ENCODE measurements around the gene PDE11A. TPM values are rescaled to one million over a fixed set of nuclear protein-coding genes. Genes with fewer than 3 reads are reported as not detected.

PDE11A gene
- total and polyA plus RNA-seq, 2 of the 13 experiments (the other 11 are each of a cell fraction or from before 2014, with no cell fraction given), result 1.2 to 1.7 TPM

DNA sequence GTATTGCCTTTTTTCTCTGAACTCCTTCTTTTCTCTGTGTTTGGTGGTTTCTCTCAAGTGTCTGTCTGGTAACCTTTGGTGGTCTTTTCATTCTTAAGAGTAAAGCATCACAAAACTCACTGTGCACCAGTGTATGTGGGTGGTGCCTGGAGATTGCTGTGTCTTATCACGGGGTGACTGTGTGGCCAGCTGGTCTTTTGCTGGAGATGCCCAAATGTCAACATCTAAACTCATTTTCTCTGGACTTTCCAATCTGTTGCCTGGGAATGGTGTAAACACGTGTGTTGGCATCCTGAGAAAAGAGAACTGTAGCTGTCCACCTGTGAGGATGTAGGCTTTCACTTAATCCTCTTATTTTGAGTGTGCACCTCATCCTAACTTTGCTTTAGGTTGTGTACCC is 356.8 kb downstream of the PDE11A start:
- WGBS (ENCODE audit: low lambda C conversion rate), result 16% methylated on average over 2 of the region's 2 CpGs
- no peak for ATAC-seq
- H2AFZ ChIP-seq (ENCODE audit: low read length), result no peak overlapping the region
- no peaks in the 10 kb centered on the region for H3K79me2 ChIP-seq (ENCODE audit: insufficient read depth, low read length)
- no peak overlapping the region for H3K4me2 ChIP-seq (ENCODE audit: low read depth, low read length)
- H3K4me3 ChIP-seq (replicated peaks in 1 of 3; ENCODE audit: insufficient read depth in 1 of 3, low read depth in 2 of 3, low read length in 3 of 3), result no peak overlapping the region
- CTCF ChIA-PET (ENCODE audit: low intra/inter-chr PET ratio, low total read pairs), result no interaction called here
- no peak for FAIRE-seq
- intact Hi-C loops (cut with micrococcal nuclease; ENCODE audit: unreplicated experiment), result loop anchor here (1.0 kb wide), 1 partner anchor 22 kb away; no protein-coding TSS in a partner anchor
- no peak overlapping the region for H3K9ac ChIP-seq (ENCODE audit: insufficient read depth, low read depth, low read length)
- BruUV-seq (replicated peaks), result no TSS peak
- H3K36me3 ChIP-seq (replicated peaks in 1 of 2; ENCODE audit: control insufficient read depth in 1 of 2, insufficient read depth in 2 of 2, low read length in 2 of 2), result no peaks in the 10 kb centered on the region
- H4K20me1 ChIP-seq (ENCODE audit: insufficient read depth, low read length), result no peaks in the 10 kb centered on the region
- POLR2A ChIA-PET, result no interaction called here
- DNase-seq (ENCODE audit: low spot score), result no peak
- no peaks in the 10 kb centered on the region for H3K27me3 ChIP-seq (ENCODE audit: control insufficient read depth in 1 of 2, insufficient read depth in 2 of 2, low read length in 2 of 2)
- in situ Hi-C loops (cut with HindIII; ENCODE audit: extremely low pct_ligation_motif_present, low pct_unique_long_range_greater_than_20kb), result no loop called here
- TF ChIP-seq, protein P1, sequence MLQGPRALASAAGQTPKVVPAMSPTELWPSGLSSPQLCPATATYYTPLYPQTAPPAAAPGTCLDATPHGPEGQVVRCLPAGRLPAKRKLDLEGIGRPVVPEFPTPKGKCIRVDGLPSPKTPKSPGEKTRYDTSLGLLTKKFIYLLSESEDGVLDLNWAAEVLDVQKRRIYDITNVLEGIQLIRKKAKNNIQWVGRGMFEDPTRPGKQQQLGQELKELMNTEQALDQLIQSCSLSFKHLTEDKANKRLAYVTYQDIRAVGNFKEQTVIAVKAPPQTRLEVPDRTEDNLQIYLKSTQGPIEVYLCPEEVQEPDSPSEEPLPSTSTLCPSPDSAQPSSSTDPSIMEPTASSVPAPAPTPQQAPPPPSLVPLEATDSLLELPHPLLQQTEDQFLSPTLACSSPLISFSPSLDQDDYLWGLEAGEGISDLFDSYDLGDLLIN (CRISPR knock-in tag; IDR thresholded peaks at IDR 0.05; ENCODE audit: borderline replicate concordance), result no peak
- no peak for TF ChIP-seq HNF4G (IDR thresholded peaks at IDR 0.05; ENCODE audit: borderline replicate concordance, low read depth, low read length)
- no peak for TF ChIP-seq HNF4G (CRISPR knock-in tag; IDR thresholded peaks at IDR 0.05; ENCODE audit: borderline replicate concordance, low read depth)
- TF ChIP-seq, protein P2, sequence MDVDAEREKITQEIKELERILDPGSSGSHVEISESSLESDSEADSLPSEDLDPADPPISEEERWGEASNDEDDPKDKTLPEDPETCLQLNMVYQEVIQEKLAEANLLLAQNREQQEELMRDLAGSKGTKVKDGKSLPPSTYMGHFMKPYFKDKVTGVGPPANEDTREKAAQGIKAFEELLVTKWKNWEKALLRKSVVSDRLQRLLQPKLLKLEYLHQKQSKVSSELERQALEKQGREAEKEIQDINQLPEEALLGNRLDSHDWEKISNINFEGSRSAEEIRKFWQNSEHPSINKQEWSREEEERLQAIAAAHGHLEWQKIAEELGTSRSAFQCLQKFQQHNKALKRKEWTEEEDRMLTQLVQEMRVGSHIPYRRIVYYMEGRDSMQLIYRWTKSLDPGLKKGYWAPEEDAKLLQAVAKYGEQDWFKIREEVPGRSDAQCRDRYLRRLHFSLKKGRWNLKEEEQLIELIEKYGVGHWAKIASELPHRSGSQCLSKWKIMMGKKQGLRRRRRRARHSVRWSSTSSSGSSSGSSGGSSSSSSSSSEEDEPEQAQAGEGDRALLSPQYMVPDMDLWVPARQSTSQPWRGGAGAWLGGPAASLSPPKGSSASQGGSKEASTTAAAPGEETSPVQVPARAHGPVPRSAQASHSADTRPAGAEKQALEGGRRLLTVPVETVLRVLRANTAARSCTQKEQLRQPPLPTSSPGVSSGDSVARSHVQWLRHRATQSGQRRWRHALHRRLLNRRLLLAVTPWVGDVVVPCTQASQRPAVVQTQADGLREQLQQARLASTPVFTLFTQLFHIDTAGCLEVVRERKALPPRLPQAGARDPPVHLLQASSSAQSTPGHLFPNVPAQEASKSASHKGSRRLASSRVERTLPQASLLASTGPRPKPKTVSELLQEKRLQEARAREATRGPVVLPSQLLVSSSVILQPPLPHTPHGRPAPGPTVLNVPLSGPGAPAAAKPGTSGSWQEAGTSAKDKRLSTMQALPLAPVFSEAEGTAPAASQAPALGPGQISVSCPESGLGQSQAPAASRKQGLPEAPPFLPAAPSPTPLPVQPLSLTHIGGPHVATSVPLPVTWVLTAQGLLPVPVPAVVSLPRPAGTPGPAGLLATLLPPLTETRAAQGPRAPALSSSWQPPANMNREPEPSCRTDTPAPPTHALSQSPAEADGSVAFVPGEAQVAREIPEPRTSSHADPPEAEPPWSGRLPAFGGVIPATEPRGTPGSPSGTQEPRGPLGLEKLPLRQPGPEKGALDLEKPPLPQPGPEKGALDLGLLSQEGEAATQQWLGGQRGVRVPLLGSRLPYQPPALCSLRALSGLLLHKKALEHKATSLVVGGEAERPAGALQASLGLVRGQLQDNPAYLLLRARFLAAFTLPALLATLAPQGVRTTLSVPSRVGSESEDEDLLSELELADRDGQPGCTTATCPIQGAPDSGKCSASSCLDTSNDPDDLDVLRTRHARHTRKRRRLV (CRISPR knock-in tag; IDR thresholded peaks at IDR 0.05), result no peak
- no peak for TF ChIP-seq SNAPC2 (CRISPR knock-in tag; IDR thresholded peaks at IDR 0.05)
- no peak for TF ChIP-seq ZMAT3 (CRISPR knock-in tag; conservative IDR thresholded peaks at IDR 0.05)
- H3K4me1 ChIP-seq (ENCODE audit: insufficient read depth, low read length), result peaks cover 3% of the 10 kb centered on the region; the same call in 1 of the 2 replicates
- H3K9me3 ChIP-seq (ENCODE audit: low read length), result no peaks in the 10 kb centered on the region
- H3K27ac ChIP-seq (ENCODE audit: extremely low read length, insufficient read depth, low read length), result no peak overlapping the region
